Esophagus muscularis mucosa (tissue), 4 donors: ENCODE results near the gene TRPC4AP. TPM values are rescaled to one million over a fixed set of nuclear protein-coding genes. Genes with fewer than 3 reads are reported as not detected.

Experiments used
- DNase-seq: peaks from one replicate; pipeline ENCODE4 v3.0.0-alpha.2; 2017; ENCODE audit errors: extremely low spot score
- H3K27ac ChIP-seq, 4 donors: fragments of 200-600 bp; sonication (generic); replicated peaks in 1 of 4; 1 replicate in 3 of 4; 2 replicates in 1 of 4; pipeline ENCODE4 v1.5.1; 2016 to 2019; ENCODE audit warnings: mild to moderate bottlenecking in 1 of 4
- H3K27me3 ChIP-seq, 4 donors: fragments of 200-600 bp; sonication (generic); one replicate each; pipeline versions ENCODE4 v1.5.1 to v1.6.0; 2016 to 2019
- H3K36me3 ChIP-seq, 4 donors: fragments of 200-600 bp; sonication (generic); one replicate each; pipeline ENCODE4 v1.5.1; 2016 to 2019
- H3K4me1 ChIP-seq, 4 donors: fragments of 200-600 bp; sonication (generic); one replicate each; pipeline ENCODE4 v1.5.1; 2016 to 2019
- H3K4me3 ChIP-seq, 4 donors: fragments of 200-600 bp; sonication (generic); 1 replicate in 2 of 4; 2 replicates in 2 of 4; pipeline ENCODE4 v1.5.1; 2016 to 2019; ENCODE audit warnings: mild to moderate bottlenecking in 4 of 4, moderate library complexity in 1 of 4
- H3K9me3 ChIP-seq, 4 donors: fragments of 200-600 bp; sonication (generic); 1 replicate in 3 of 4; 2 replicates in 1 of 4; pipeline ENCODE4 v1.5.1; 2016 to 2019
- CTCF ChIP-seq, 3 experiments: fragments of 200-600 bp in 2 of 3; fragments of 450-650 bp in 1 of 3; sonication (generic) in 2 of 3; IDR thresholded peaks; one replicate each; pipeline ENCODE4 v1.5.1; 2017 to 2019; ENCODE audit warnings: antibody characterized with exemption in 3 of 3, mild to moderate bottlenecking in 2 of 3, moderate library complexity in 1 of 3
- EP300 ChIP-seq: sonication (generic); formaldehyde crosslinking; IDR thresholded peaks from one replicate; pipeline ENCODE4 v1.6.1; 2017; ENCODE audit warnings: antibody characterized with exemption
- POLR2A ChIP-seq: fragments of 450-650 bp; IDR thresholded peaks from one replicate; pipeline ENCODE4 v1.6.1; 2017; ENCODE audit warnings: antibody characterized with exemption, moderate library complexity, mild to moderate bottlenecking, low read depth
- POLR2AphosphoS5 ChIP-seq, 2 donors: sonication (generic); formaldehyde crosslinking; IDR thresholded peaks; one replicate each; pipeline ENCODE4 v1.6.1; 2017; ENCODE audit warnings: antibody characterized with exemption in 2 of 2
- WGBS: methylation state at CpG from one replicate; pipeline ENCODE4 v1.1.5; 2018; 5-methylcytosine and 5-hydroxymethylcytosine counted together
- intact Hi-C: fragments of 100-400 bp; cut with DNase I; formaldehyde crosslinking; loops from one replicate; pipeline ENCODE4 v1.15.1; 2023
- total RNA-seq, 4 donors: library from RNA; depleted of rRNA; stranded (reverse); fragments of >200 nt; gene quantifications; one replicate each; pipeline versions ENCODE4 v1.1.0 to v1.2.1, GENCODE V29; 2016

Gene TRPC4AP
- total RNA-seq, 4 donors from 2014 or later, result 44.1 to 58.2 (median 52.1) TPM

- no peak for DNase-seq
- 80% methylated on average over 18 of the region's 25 CpGs for WGBS
- Histone ChIP-seq H3K4me3 (no peak overlapping the region), H3K36me3 (peaks cover 0 to 33% (median 0%) of the 10 kb centered on the region in 4 donors), H3K4me1 (peaks cover 8 to 23% (median 15%) of the 10 kb centered on the region in 4 donors), H3K27ac (no peak overlapping the region), H3K9me3 (no peaks in the 10 kb centered on the region), H3K27me3 (peaks cover 0 to 46% (median 15%) of the 10 kb centered on the region in 4 donors)
- TF ChIP-seq POLR2AphosphoS5 (IDR thresholded peaks at IDR 0.05), result no peak
- TF ChIP-seq CTCF (IDR thresholded peaks at IDR 0.05), result no peak
- no peak for TF ChIP-seq POLR2A
- no peak for TF ChIP-seq EP300
- intact Hi-C loops, result no loop called here
Observed at GRCh38 chr20:34985461-34986310, 106.9 kb downstream of the TRPC4AP start.

- H3K4me1 ChIP-seq, result peaks cover 8 to 23% (median 15%) of the 10 kb centered on the region in 4 donors
Observed at GRCh38 chr20:34984756-34985261, 107.8 kb downstream of the TRPC4AP start.

GRCh38 chr20:34983995-34984735 lies 108.4 kb downstream of the TRPC4AP start:
- TF ChIP-seq CTCF (IDR thresholded peaks at IDR 0.05), result no peak
- no peak for TF ChIP-seq POLR2AphosphoS5 (IDR thresholded peaks at IDR 0.05)
- TF ChIP-seq POLR2A, result no peak
- TF ChIP-seq EP300, result no peak
- Histone ChIP-seq H3K27me3 (peaks cover 0 to 61% (median 17%) of the 10 kb centered on the region in 4 donors), H3K4me3 (no peak overlapping the region), H3K36me3 (peaks cover 0 to 22% (median 0%) of the 10 kb centered on the region in 4 donors), H3K9me3 (no peaks in the 10 kb centered on the region), H3K27ac (no peak overlapping the region), H3K4me1 (peaks cover 8 to 23% (median 15%) of the 10 kb centered on the region in 4 donors)
- DNase-seq, result no peak
- WGBS, result 32% methylated on average over 7 of the region's 14 CpGs
- intact Hi-C loops, result no loop called here

More at GRCh38 chr20:34984756-34985261, 107.8 kb downstream of the TRPC4AP start:
- Histone ChIP-seq H3K27ac (no peak overlapping the region), H3K4me3 (no peak overlapping the region), H3K36me3 (peaks cover 0 to 28% (median 0%) of the 10 kb centered on the region in 4 donors), H3K9me3 (no peaks in the 10 kb centered on the region), H3K27me3 (peaks cover 0 to 55% (median 17%) of the 10 kb centered on the region in 4 donors)
- intact Hi-C loops, result no loop called here
- DNase-seq, result no peak
- no peak for TF ChIP-seq EP300
- TF ChIP-seq CTCF (IDR thresholded peaks at IDR 0.05), result no peak
- no peak for TF ChIP-seq POLR2AphosphoS5 (IDR thresholded peaks at IDR 0.05)
- WGBS, result 0% methylated on average over 1 of the region's 18 CpGs

GRCh38 chr20:34983089-34983820 lies 109.4 kb downstream of the TRPC4AP start:
- Histone ChIP-seq H3K36me3 (peaks cover 0 to 14% (median 0%) of the 10 kb centered on the region in 4 donors), H3K4me1 (peaks cover 8 to 23% (median 14%) of the 10 kb centered on the region in 4 donors), H3K27me3 (peaks cover 0 to 61% (median 17%) of the 10 kb centered on the region in 4 donors), H3K4me3 (no peak overlapping the region), H3K9me3 (no peaks in the 10 kb centered on the region), H3K27ac (no peak overlapping the region)
- WGBS, result 44% methylated on average over 5 of the region's 5 CpGs
- intact Hi-C loops, result no loop called here
- no peak for DNase-seq
- TF ChIP-seq POLR2A (no peak), POLR2AphosphoS5 (IDR thresholded peaks at IDR 0.05) (no peak), EP300 (no peak), CTCF (IDR thresholded peaks at IDR 0.05) (no peak)
